Heart left ventricle (tissue), 13 donors: ENCODE results near the gene THSD4.

Experiments used
- CTCF ChIP-seq, 12 donors: fragments of 200-600 bp; sonication (generic) in 4 of 12; IDR thresholded peaks; one replicate each; pipeline versions ENCODE4 v1.5.0 to v1.8.0; 2018 to 2022; ENCODE audit warnings: antibody characterized with exemption in 12 of 12, mild to moderate bottlenecking in 5 of 12
- POLR2A ChIP-seq, 2 donors: fragments of 450-650 bp; IDR thresholded peaks; one replicate each; pipeline ENCODE4 v1.6.1; 2017; ENCODE audit warnings: antibody characterized with exemption in 2 of 2, mild to moderate bottlenecking in 2 of 2, moderate library complexity in 2 of 2
- donor health status: ischemic (EF 13 %, LVEDD 7.1; RV severe dilation, severe dysfunction).
- donor health status: DM: no; HTN: yes; CAD: no.
- donor health status: DM: no; HTN: no; CAD: no.
- donor health status: ischemic (EF 25% LVEDD 6.9; RV normal size, moderate dysfunction).
- donor health status: ischemic (EF 25% LVEDD 5.7; RV mildly dilated, moderate dysfunction).
- donor health status: ischemic (EF 35%, LVEDD 5.7; RV mildly dilated, moderate dysfunction).
- donor health status: nonischemic (EF 11% LVEDD 7.7; RV severe dilation, severe dysfunction).
- donor health status: DM: yes; HTN: yes; CAD: no.
- donor health status: PGD.
- donor health status: ischemic (EF 29% LVEDD 5.4; RV normal size, mild dysfunction).
- donor health status: nonischemic (EF 23%, LVEDD 6.1; RV moderate dilation, normal function).

GRCh38 chr15:71314956-71315537 is 199.8 kb downstream of the THSD4 start:
- TF ChIP-seq CTCF (IDR thresholded peaks at IDR 0.05) (no peak), POLR2A (IDR thresholded peaks at IDR 0.05) (no peak)
